Uterus (tissue), 2 donors: ENCODE measurements around the gene HIP1.

Experiments used
- CTCF ChIP-seq, 4 experiments: fragments of 200-600 bp in 2 of 4; fragments of 450-650 bp in 2 of 4; sonication (generic) in 2 of 4; IDR thresholded peaks; one replicate each; pipeline ENCODE4 v1.5.1; 2016 to 2019; ENCODE audit warnings: antibody characterized with exemption in 4 of 4, mild to moderate bottlenecking in 2 of 4, moderate library complexity in 1 of 4
- POLR2A ChIP-seq, 2 donors: fragments of 450-650 bp; IDR thresholded peaks; one replicate each; pipeline ENCODE4 v1.6.1; 2016; ENCODE audit warnings: antibody characterized with exemption in 2 of 2, mild to moderate bottlenecking in 1 of 2, moderate library complexity in 1 of 2

- no peak for TF ChIP-seq CTCF (IDR thresholded peaks at IDR 0.05)
- TF ChIP-seq POLR2A (IDR thresholded peaks at IDR 0.05): no peak
Measured at GRCh38 chr7:75616421-75617167, 122.1 kb downstream of the HIP1 start.
